LoVo (cell line): Measurements from ENCODE around the gene HELQ.
A peak's percentile ranks its signal among the peaks of the same experiment; 100 is the strongest.

ENCODE experiments used
- DNase-seq: peaks from one replicate; pipeline ENCODE4 v3.0.0-alpha.2; 2016; ENCODE audit warnings: low spot score

The HELQ gene

GRCh38 chr4:83372931-83373330 is 82.7 kb downstream of the HELQ start:
- DNase-seq: no peak

DNA sequence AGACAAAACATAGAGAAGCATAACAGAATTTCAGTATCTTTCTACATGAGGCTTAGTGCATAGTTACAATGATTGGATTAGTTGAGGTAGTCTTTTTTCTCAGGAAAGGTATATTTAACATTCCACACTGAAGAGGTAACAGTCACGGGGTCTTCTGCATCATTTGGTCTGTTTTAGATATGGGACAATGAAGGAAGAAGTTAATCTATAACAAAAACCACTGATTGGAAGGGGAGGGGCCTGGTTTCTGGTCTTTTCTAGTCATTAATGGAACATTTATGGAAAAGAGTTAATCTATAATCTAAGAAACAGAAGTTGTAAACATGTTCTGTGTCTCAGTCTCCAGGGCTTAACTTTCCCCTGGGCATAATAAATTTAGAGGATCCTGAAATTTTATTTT is 83.7 kb downstream of the HELQ start:
- no peak for DNase-seq

DNA sequence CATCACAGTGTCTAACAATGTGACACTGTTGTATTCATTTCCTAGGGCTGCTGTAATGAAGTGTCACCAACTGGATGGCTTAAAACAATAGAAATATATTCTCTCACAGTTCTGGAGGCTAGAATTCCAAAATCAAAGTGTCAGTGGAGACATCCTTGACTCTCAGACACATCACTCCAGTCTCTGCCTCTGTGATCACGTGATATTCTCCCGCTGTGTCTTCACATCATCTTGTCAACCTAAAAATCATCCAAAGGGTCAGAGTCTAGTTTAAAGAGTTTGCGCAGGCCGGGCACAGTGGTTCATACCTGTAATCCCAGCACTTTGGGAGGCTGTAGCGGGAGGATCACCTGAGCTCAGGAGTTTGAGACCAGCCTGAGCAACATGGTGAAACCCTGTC is 84.4 kb downstream of the HELQ start:
- DNase-seq: no peak

GRCh38 chr4:83370640-83370906 is 85.0 kb downstream of the HELQ start:
- DNase-seq: no peak

- no peak for DNase-seq
Measured at GRCh38 chr4:83369831-83370639, 85.6 kb downstream of the HELQ start.

- DNase-seq: no peak
Measured at GRCh38 chr4:83364312-83364711, 91.3 kb downstream of the HELQ start.

DNA sequence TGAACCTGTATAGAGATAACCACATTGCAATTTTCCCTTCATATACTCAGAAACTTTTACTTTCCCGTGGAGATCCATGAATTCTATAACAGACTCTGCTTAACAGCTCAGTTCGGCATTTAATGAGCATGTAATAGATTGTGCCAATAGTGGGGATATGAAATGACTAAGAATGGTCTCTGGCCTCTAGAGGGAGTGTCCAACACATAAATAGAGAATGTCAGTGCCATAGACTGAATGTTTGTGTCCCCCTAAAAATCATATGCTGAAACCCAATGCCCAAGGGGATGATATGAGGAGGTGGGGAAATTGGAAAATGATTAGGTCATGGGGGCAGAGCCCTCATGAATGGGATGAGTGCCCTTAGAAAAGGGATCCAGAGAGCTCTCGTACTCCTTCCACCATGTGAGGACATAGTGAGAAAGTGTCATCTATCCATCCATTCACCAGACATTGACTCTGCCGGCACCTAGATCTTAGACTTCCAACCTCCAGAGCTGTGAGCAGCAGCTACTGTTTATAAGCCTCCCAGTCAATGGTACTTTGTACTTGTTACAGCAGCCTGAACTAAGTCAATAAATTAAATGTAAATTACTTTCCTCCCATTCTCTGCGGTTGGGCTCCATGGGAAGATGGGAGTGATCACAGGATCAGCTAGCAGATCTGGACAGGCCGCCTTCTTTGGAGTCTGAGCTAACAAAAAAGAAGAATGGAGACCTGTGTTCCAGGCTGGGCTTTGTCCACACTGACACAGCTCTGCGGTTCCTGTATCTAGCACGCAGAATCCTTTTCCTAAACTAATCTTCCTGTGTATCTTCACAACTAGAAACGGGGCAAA is 92.9 kb downstream of the HELQ start:
- peak; percentile 29 for DNase-seq

GRCh38 chr4:83361416-83362103 is 94.1 kb downstream of the HELQ start:
- no peak for DNase-seq

DNA sequence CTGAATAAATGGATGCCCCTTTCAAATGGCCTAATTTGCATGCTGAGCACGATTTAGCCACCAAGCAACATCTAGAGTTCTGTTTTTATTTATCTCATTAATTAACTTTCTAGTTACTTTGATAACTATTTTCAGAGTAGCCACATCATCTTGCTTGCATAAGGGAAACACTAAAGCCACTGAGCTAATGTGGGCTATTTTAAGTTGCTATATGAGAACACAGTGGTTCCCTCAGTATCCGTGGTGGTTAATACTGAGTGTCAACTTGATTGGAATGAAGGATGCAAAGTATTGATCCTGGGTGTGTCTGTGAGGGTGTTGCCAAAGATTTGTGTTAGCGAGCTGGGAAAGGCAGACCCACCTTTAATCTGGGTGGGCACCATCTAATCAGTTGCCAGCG is 95.6 kb downstream of the HELQ start:
- DNase-seq: no peak

- DNase-seq: no peak
Measured at GRCh38 chr4:83358410-83358809, 97.2 kb downstream of the HELQ start.
